Right ventricle myocardium superior (tissue), 1 donor: ENCODE data around the gene MYO3A. TPM values are rescaled to one million over a fixed set of nuclear protein-coding genes. Genes with fewer than 3 reads are reported as not detected.

Source experiments
- ATAC-seq: fragments of 200-7000 bp; cut with Tn5 transposase; one replicate; pipeline ENCODE4 v1.9.1; 2020; ENCODE audit warnings: mild to moderate bottlenecking; ENCODE audit not compliant: poor library complexity
- DNase-seq: peaks from one replicate; pipeline ENCODE4 v3.0.0-alpha.2; 2020
- intact Hi-C: fragments of 100-400 bp; cut with DNase I; formaldehyde crosslinking; loops from one replicate; pipeline ENCODE4 v1.11.2; 2022
- long read RNA-seq: library from polyadenylated mRNA; unstranded; transcript quantifications from one replicate; pipeline ENCODE4 v2.0.0, GENCODE V29; 2021
- total RNA-seq: library from RNA; stranded (reverse); fragmentation: NEBNext Ultra II Directional; extraction: Animal tissue kit (Norgen Biotek cat#: 25700); gene quantifications from one replicate; pipeline ENCODE4 v1.2.1, GENCODE V29; 2021
- donor health status: DM: no; HTN: yes; CAD: no; lungs with severe emphysema.

Gene MYO3A, protein sequence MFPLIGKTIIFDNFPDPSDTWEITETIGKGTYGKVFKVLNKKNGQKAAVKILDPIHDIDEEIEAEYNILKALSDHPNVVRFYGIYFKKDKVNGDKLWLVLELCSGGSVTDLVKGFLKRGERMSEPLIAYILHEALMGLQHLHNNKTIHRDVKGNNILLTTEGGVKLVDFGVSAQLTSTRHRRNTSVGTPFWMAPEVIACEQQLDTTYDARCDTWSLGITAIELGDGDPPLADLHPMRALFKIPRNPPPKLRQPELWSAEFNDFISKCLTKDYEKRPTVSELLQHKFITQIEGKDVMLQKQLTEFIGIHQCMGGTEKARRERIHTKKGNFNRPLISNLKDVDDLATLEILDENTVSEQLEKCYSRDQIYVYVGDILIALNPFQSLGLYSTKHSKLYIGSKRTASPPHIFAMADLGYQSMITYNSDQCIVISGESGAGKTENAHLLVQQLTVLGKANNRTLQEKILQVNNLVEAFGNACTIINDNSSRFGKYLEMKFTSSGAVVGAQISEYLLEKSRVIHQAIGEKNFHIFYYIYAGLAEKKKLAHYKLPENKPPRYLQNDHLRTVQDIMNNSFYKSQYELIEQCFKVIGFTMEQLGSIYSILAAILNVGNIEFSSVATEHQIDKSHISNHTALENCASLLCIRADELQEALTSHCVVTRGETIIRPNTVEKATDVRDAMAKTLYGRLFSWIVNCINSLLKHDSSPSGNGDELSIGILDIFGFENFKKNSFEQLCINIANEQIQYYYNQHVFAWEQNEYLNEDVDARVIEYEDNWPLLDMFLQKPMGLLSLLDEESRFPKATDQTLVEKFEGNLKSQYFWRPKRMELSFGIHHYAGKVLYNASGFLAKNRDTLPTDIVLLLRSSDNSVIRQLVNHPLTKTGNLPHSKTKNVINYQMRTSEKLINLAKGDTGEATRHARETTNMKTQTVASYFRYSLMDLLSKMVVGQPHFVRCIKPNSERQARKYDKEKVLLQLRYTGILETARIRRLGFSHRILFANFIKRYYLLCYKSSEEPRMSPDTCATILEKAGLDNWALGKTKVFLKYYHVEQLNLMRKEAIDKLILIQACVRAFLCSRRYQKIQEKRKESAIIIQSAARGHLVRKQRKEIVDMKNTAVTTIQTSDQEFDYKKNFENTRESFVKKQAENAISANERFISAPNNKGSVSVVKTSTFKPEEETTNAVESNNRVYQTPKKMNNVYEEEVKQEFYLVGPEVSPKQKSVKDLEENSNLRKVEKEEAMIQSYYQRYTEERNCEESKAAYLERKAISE (N-terminal part only)
- not detected for total RNA-seq
- long read RNA-seq = 0 reads

- ATAC-seq (no peak), DNase-seq (no peak)
- intact Hi-C loops = no loop called here
Observed at GRCh38 chr10:25933653-25934608, at the start of gene MYO3A. Gene MYO3A (plus strand): TSS chr10:25934229. CDS start chr10:25952111, 17,882 bp downstream.

DNA sequence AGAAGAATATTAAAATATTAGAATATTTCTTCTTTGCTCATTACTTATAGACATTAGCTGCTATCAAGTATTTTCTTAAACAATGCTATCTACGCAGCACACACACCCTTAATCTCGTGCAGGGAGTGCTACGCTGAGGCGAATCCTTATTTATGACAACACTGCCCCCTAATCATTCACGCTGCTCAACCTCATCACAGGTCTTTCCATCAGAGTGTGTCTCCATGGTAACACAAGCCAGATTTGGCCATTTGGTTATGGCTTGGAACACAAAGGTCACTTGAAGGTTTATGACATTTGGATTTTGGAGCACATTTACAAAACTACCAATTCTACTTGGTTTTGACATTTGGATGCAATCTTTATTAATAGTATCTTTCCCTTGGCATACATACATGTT is 45.4 kb upstream of the MYO3A start:
- ATAC-seq = no peak
- no peak for DNase-seq
- intact Hi-C loops = no loop called here

DNA sequence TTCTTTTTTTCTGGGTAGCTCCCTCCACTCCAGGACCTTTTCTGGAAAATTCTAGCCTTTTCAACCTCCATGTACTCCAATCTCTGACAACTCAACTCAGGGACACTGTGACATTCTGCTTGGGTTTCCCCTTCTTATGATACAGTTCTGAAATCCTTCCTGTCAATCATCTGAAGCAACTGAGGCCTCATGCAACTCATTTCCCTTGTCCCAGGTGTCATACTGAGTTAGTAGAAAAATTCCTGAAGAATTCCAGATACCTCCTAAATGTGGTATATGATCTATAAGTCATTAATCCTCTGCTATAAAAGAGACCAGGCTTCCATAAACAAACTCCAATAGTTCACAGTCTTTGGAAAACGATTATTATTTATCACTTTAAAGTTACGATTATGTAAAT is 43.0 kb upstream of the MYO3A start:
- DNase-seq (no peak), ATAC-seq (no peak)
- intact Hi-C loops = no loop called here

DNA sequence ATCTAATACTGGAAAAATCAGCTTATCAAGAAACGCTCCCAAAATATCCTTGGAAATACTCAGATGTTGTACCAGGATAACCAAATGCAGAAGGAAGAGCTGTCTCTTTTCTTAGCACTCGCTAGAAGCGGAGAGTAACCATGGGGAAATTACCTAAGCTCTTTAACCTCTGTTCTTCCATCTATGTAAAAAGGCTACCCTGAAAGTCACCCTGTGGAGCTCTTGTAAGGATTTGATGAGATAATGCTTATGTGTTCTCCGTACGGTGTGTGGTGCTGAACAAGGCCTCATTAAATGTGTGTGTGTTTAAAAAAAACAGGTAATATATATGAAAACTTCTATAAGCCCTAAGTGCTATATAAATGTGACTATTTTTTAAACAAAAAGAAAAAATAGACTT is 38.2 kb upstream of the MYO3A start:
- DNase-seq (no peak), ATAC-seq (no peak)
- intact Hi-C loops = no loop called here

- ATAC-seq (no peak), DNase-seq (no peak)
- intact Hi-C loops = no loop called here
Observed at GRCh38 chr10:25896421-25896820, 37.6 kb upstream of the MYO3A start.

- DNase-seq = no peak
- intact Hi-C loops = no loop called here
- no peak for ATAC-seq
Observed at GRCh38 chr10:25899304-25899703, 34.7 kb upstream of the MYO3A start.

- ATAC-seq (no peak), DNase-seq (no peak)
- intact Hi-C loops = no loop called here
Observed at GRCh38 chr10:25901199-25901598, 32.8 kb upstream of the MYO3A start.

DNA sequence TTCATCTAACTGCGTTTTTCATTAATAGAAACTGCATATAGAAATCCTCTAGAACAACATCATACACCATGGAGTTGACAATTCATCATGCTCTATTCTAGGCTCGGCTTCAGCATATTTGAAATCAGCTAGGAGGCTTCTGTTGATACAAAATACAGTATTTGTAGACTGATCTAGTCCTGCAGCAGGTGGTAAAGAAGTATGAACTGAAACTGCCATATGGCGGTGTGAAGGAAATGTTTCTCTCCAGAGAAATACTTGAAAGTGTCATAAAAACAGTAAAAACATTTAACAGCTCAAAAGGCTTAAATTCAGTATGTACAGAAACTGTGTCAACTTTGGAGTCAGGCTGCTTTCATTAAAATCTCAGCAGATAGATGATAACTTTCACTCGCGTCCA is 32.0 kb upstream of the MYO3A start:
- intact Hi-C loops = no loop called here
- DNase-seq (no peak), ATAC-seq (no peak)

DNA sequence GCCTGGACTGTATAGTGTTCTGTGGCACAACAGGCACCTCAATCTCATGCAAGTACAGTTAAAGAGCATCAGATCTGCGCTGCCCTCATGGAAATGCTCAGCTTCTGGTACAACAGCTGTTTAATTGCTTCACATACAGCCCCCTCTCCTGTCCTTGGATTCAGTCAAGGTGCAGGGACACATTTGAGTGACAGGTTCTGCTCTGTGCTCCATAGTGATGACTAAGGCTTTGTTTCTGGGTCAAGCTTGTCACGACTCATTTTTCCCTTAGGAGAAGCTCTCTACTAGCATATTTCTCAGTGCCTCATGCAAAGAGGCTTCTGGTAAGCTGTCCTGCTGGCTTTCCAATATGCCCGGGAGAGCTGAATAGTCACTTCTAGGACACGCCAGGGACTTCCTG is 26.8 kb upstream of the MYO3A start:
- DNase-seq = no peak
- no peak for ATAC-seq
- intact Hi-C loops = no loop called here

- ATAC-seq (no peak), DNase-seq (no peak)
- intact Hi-C loops = no loop called here
Observed at GRCh38 chr10:25912866-25913265, 21.2 kb upstream of the MYO3A start.

DNA sequence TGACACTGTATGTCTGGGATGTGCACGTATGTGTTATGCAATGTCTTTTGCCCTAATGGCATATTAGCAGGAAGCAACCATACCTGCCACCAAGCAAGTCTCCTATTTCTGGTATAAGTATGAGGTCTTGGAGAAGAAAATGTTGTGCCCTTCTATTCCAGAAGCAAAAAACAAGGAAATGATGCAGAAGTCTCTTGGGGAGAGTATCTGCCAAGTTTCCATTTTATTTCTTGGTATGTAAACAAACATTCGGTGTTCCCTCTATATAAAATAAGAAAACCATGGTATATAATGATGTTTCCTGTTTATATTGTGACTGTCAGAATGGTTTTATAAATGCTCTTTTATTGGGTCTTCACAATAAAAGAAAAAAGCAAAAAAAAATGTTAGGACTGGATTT is 19.3 kb upstream of the MYO3A start:
- intact Hi-C loops = no loop called here

GRCh38 chr10:25934621-25935139 is 651 bp downstream of the MYO3A start:
- ATAC-seq (no peak), DNase-seq (no peak)
- intact Hi-C loops = no loop called here

More for the DNA sequence above, 19.3 kb upstream of the MYO3A start:
- DNase-seq (no peak), ATAC-seq (no peak)

DNA sequence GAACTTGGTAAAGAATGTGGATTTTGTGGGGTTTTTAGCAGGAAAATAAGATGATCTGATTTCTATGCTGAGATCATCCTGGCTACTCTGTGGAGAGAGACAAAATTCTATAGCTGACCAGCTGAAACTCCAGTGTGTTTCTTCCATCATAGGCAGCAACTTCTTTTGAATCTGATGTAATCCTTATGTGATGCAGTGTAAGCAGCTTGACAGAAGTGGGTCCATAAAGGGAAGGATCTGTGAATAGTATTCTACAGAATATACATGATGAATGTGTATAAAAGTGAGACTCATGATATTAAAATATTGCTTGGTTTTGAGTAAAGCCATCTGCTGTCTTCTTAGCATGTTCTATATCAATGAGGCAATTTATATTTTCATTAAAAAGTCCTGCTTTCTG is 4.4 kb downstream of the MYO3A start:
- no peak for DNase-seq
- intact Hi-C loops = no loop called here
- ATAC-seq = no peak

DNA sequence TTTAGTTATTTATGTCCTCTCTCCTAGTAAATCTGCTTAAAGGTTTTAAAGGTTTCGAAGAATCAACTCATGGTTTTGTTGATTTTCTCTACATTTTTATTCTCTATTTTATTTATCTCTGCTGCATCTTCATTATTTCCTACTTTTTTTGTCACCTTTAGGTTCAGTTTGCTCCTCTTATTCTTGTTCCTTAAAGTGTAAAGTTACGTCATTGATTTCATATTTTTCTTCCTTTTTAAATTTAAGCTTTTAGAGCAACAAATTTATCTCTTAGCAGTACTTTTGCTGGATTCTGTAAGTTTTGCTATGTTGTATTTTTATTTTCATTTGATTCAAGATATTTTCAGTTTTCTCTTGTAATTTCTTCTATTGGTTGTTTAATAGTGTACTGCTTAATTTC is 10.7 kb downstream of the MYO3A start:
- intact Hi-C loops = no loop called here
- ATAC-seq = no peak
- no peak for DNase-seq

DNA sequence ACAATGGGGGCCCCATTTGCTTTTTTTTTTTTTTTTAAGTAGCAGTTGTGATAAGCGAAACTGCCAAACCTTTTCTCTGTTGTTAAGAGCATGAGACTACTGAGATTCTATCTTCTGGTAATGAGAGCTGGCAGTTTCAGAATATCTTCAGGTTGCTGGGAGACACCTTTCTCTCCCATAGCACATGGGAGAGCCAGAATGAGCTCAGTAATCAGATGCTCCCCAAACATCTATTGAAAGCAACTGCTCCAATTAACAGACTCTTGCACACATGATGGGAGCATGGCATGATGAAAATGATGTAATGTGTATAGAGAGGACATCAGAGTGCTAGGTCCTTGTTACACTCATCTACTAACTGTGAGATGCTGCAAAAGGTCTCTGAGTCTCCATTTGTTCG is 18.8 kb downstream of the MYO3A start:
- intact Hi-C loops = no loop called here
- DNase-seq (no peak), ATAC-seq (no peak)

DNA sequence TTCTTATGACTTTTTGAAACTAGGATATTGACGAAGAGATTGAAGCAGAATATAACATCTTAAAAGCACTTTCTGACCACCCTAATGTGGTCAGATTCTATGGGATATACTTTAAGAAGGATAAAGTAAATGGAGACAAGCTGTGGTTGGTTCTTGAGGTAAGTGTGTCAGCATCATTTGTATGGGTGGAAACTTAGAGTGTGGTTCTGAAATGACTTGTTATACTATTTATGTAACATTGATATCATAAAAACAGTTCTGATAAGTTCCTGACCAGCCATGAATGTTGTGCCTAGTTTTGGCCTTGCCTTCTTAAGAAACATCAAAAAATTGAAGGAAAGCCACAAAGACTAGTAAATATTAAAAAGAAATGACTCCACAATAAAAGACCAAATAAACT is 20.8 kb downstream of the MYO3A start:
- DNase-seq (no peak), ATAC-seq (no peak)
- intact Hi-C loops = no loop called here

DNA sequence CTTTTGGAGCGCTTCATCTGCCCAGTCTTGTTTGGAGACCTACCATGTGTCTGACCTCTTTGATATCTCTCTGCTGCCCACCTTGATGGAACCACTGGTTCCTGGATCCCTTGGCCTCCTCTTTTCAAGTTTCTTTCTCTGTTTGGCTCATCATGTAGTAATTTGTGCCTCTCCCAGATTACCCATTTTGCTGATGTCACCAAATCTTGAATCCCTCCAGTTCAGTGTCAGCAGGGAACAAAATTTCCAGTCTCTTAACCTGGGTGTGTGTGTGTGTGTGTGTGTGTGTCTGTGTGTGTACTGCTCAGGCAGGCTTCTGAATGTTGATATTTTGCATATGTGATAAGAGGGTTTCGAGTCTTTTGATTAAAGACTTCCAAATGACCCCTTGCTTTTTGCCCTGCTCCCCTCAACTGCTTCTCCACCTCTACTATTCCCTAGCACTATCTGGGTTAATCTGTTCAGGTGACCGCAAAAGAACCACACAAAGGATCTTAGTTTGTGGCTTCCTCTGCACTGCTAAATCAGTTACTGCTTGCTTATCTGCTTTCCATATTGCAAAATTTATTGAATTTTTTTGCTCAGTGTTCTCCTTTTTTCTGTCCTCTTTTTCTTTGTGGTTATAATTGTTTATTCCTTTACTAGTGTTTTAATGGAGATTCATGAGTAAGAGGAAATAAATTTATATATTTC is 25.7 kb downstream of the MYO3A start:
- ATAC-seq = no peak
- intact Hi-C loops = no loop called here
- no peak for DNase-seq
